Stomach (tissue), 9 donors: ENCODE measurements around the gene SPIN1. TPM values are rescaled to one million over a fixed set of nuclear protein-coding genes. Genes with fewer than 3 reads are reported as not detected.

ENCODE experiments used
- DNase-seq, 2 donors: peaks; one replicate each; pipeline versions ENCODE4 v3.0.0 to v3.0.0-alpha.2; 2013 to 2019
- H3K27ac ChIP-seq, 5 donors: fragments of 200-600 bp in 4 of 5; sonication (generic) in 4 of 5; one replicate each; pipeline ENCODE4 v1.5.1; 2013 to 2019; ENCODE audit warnings: mild to moderate bottlenecking in 1 of 5, moderate library complexity in 1 of 5
- H3K27me3 ChIP-seq, 3 donors: fragments of 200-600 bp; sonication (generic); one replicate each; pipeline ENCODE4 v1.5.1; 2017 to 2019; ENCODE audit warnings: mixed run types in 1 of 3
- H3K36me3 ChIP-seq, 4 donors: fragments of 200-600 bp; sonication (generic); 1 replicate in 3 of 4; 2 replicates in 1 of 4; pipeline ENCODE4 v1.5.1; 2016 to 2019
- H3K4me1 ChIP-seq, 4 donors: fragments of 200-600 bp; sonication (generic); one replicate each; pipeline ENCODE4 v1.5.1; 2016 to 2019
- H3K4me3 ChIP-seq, 4 donors: fragments of 200-600 bp; sonication (generic) in 3 of 4; one replicate each; pipeline ENCODE4 v1.5.1; 2016 to 2019; ENCODE audit warnings: mild to moderate bottlenecking in 1 of 4
- H3K9me3 ChIP-seq, 4 donors: fragments of 200-600 bp; sonication (generic); one replicate each; pipeline ENCODE4 v1.5.1; 2016 to 2019
- EP300 ChIP-seq: sonication (generic); formaldehyde crosslinking; IDR thresholded peaks from one replicate; pipeline ENCODE4 v1.6.1; 2017; ENCODE audit warnings: antibody characterized with exemption
- POLR2A ChIP-seq, 4 donors: fragments of 450-650 bp; IDR thresholded peaks; one replicate each; pipeline ENCODE4 v1.6.1; 2016; ENCODE audit warnings: antibody characterized with exemption in 4 of 4, control low read depth in 2 of 4, mild to moderate bottlenecking in 1 of 4, moderate library complexity in 1 of 4
- POLR2AphosphoS5 ChIP-seq, 3 donors: sonication (generic); formaldehyde crosslinking; IDR thresholded peaks; one replicate each; pipeline ENCODE4 v1.6.1; 2016; ENCODE audit warnings: antibody characterized with exemption in 3 of 3
- WGBS, 5 donors: extraction: QIAGEN DNeasy Blood & Tissue Kit in 3 of 5; methylation state at CpG; one replicate each; pipeline versions ENCODE4 v1.1.5 to v1.1.7; 2013 to 2018; 5-methylcytosine and 5-hydroxymethylcytosine counted together
- intact Hi-C: fragments of 100-400 bp; cut with DNase I; formaldehyde crosslinking; loops from one replicate; pipeline ENCODE4 v1.15.1; 2023; ENCODE audit warnings: low total_unique reads
- polyA plus RNA-seq, 3 donors: library from polyadenylated mRNA; stranded (reverse); fragments of 200-250 nt; gene quantifications; one replicate each; pipeline ENCODE4 v1.2.3, GENCODE V29; 2013
- total RNA-seq, 5 donors: library from RNA; depleted of rRNA; stranded (reverse); fragments of >200 nt; gene quantifications; one replicate each; pipeline versions ENCODE4 v1.1.0 to v1.2.3, GENCODE V29; 2014 to 2016
- TF ChIP-seq, protein P1 (sequence below), 7 experiments: fragments of 450-650 bp in 4 of 7; fragments of 200-600 bp in 3 of 7; sonication (generic) in 3 of 7; IDR thresholded peaks; one replicate each; pipeline ENCODE4 v1.5.1; 2016 to 2019; ENCODE audit warnings: antibody characterized with exemption in 7 of 7, control low read depth in 2 of 7, mild to moderate bottlenecking in 1 of 7
- donor health status: healthy with polysubstance abuse.
- donor health status: Bipolar disorder and iron deficiency.
- donor health status: healthy.

SPIN1 gene
- total and polyA plus RNA-seq, 8 donors: 18.3 to 120 (median 33.8) TPM

DNA sequence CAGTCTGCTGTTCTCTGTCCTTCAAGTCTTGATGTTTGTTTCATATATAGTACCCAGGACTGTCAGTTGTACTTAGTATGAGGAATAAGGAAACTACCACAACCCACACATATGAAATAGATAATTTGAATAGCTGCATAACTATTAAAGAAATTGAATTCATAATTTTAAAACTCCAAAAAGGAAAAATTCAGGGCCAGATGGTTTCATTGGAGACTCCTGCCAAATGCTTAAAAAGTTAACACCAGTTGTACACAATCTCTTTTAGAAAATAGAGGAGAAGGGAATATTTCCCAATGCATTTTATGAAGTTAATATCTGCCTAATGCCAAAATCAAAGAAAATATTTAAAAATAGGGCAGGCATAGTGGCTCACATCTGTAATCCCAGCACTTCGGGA is 24.6 kb upstream of the SPIN1 start:
- H3K27me3 ChIP-seq: peaks cover 0 to 4% (median 0%) of the 10 kb centered on the region in 3 donors
- H3K9me3 ChIP-seq: peaks cover 0 to 17% (median 11%) of the 10 kb centered on the region in 4 donors
- DNase-seq: no peak
- intact Hi-C loops: no loop called here
- H3K27ac ChIP-seq: no peak overlapping the region
- WGBS, 5 donors: 69 to 93% (median 81%) methylated on average over 1 of the region's 1 CpG
- H3K36me3 ChIP-seq: no peaks in the 10 kb centered on the region
- H3K4me1 ChIP-seq: no peaks in the 10 kb centered on the region
- no peak overlapping the region for H3K4me3 ChIP-seq
- TF ChIP-seq POLR2A (IDR thresholded peaks at IDR 0.05) (no peak), EP300 (no peak), POLR2AphosphoS5 (IDR thresholded peaks at IDR 0.05) (no peak)
- TF ChIP-seq, protein P1, sequence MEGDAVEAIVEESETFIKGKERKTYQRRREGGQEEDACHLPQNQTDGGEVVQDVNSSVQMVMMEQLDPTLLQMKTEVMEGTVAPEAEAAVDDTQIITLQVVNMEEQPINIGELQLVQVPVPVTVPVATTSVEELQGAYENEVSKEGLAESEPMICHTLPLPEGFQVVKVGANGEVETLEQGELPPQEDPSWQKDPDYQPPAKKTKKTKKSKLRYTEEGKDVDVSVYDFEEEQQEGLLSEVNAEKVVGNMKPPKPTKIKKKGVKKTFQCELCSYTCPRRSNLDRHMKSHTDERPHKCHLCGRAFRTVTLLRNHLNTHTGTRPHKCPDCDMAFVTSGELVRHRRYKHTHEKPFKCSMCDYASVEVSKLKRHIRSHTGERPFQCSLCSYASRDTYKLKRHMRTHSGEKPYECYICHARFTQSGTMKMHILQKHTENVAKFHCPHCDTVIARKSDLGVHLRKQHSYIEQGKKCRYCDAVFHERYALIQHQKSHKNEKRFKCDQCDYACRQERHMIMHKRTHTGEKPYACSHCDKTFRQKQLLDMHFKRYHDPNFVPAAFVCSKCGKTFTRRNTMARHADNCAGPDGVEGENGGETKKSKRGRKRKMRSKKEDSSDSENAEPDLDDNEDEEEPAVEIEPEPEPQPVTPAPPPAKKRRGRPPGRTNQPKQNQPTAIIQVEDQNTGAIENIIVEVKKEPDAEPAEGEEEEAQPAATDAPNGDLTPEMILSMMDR (IDR thresholded peaks at IDR 0.05): no peak

DNA sequence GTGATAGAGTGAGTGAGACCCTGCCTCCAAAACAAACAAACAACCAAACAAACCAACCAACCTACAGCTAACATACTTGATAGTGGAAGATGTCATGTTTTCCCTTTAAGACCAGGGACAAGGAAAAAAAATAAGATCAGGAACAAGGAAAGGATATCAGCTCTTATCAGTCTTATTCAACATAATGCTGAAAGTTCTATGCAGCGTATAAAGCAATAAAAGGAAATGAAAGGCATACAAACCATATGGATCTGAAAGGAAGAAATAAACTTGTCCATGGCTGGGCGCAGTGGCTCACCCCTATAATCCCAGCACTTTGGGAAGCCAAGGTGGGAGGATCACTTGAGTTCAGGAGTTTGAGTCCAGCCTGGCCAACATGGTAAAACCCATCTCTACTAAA is 23.5 kb upstream of the SPIN1 start:
- Histone ChIP-seq H3K4me1 (no peaks in the 10 kb centered on the region), H3K27ac (no peak overlapping the region), H3K4me3 (no peak overlapping the region), H3K36me3 (no peaks in the 10 kb centered on the region), H3K27me3 (peaks cover 0 to 4% (median 0%) of the 10 kb centered on the region in 3 donors), H3K9me3 (peaks cover 0 to 19% (median 13%) of the 10 kb centered on the region in 4 donors)
- WGBS, 5 donors: 29 to 57% (median 46%) methylated on average over 2 of the region's 2 CpGs
- intact Hi-C loops: no loop called here
- TF ChIP-seq EP300 (no peak), POLR2AphosphoS5 (IDR thresholded peaks at IDR 0.05) (no peak), POLR2A (IDR thresholded peaks at IDR 0.05) (no peak)
- TF ChIP-seq, protein P1 (IDR thresholded peaks at IDR 0.05): no peak
- DNase-seq: no peak

DNA sequence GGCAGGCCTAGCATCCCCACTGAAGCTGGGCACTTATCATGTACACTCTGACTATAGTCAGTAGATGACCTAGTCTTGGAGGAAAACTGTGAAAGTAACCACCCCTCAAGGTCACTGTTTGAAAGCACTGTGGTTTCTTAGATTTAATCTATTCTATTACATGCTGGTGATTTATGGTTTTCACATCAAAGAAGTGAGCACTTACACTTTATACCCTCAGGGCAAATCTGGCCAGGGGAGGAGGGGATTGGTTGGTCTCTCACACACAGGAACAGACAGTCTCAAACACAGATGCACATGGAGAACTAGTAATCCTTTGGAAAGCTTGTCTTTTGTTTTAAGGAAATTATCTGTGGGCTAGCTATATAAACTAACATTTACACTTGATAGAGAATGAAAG is 17.9 kb upstream of the SPIN1 start:
- no peak for DNase-seq
- no peak for TF ChIP-seq POLR2A (IDR thresholded peaks at IDR 0.05)
- no peak for TF ChIP-seq EP300
- TF ChIP-seq, protein P1 (IDR thresholded peaks at IDR 0.05): no peak
- no peak for TF ChIP-seq POLR2AphosphoS5 (IDR thresholded peaks at IDR 0.05)
- intact Hi-C loops: no loop called here
- H3K27ac ChIP-seq: no peak overlapping the region
- no peak overlapping the region for H3K4me3 ChIP-seq
- no peaks in the 10 kb centered on the region for H3K36me3 ChIP-seq
- H3K27me3 ChIP-seq: no peaks in the 10 kb centered on the region
- peaks cover 0 to 19% (median 13%) of the 10 kb centered on the region in 4 donors for H3K9me3 ChIP-seq
- no peaks in the 10 kb centered on the region for H3K4me1 ChIP-seq

GRCh38 chr9:88372103-88372654 is 16.1 kb upstream of the SPIN1 start:
- no peak for TF ChIP-seq POLR2A (IDR thresholded peaks at IDR 0.05)
- TF ChIP-seq, protein P1 (IDR thresholded peaks at IDR 0.05): no peak
- no peak for TF ChIP-seq EP300
- no peak for TF ChIP-seq POLR2AphosphoS5 (IDR thresholded peaks at IDR 0.05)
- intact Hi-C loops: no loop called here
- 57 to 68% (median 62%) methylated on average over 2 of the region's 2 CpGs for WGBS, 5 donors
- no peak overlapping the region for H3K27ac ChIP-seq
- H3K36me3 ChIP-seq: no peaks in the 10 kb centered on the region
- no peak overlapping the region for H3K4me3 ChIP-seq
- H3K27me3 ChIP-seq: no peaks in the 10 kb centered on the region
- peaks cover 0 to 25% (median 17%) of the 10 kb centered on the region in 4 donors for H3K9me3 ChIP-seq
- no peaks in the 10 kb centered on the region for H3K4me1 ChIP-seq
- DNase-seq: no peak
